Stimulated activated CD4-positive, alpha-beta T cell treated with anti-CD3 and anti-CD28 coated beads, TNF-alpha, amount 100 ng/mL, for 24 hours (primary cell): ENCODE measurements around the gene FES.
"Not testable (repeated sequence)": the region's sequence is repeated elsewhere in the genome, so short reads cannot be mapped to it uniquely, and the experiment has no call there.

Experiments
- DNase-seq, 3 experiments: peaks; one replicate each; pipeline ENCODE4 v3.0.0-alpha.2; 2020; ENCODE audit warnings: low read depth in 3 of 3

The FES gene

DNA sequence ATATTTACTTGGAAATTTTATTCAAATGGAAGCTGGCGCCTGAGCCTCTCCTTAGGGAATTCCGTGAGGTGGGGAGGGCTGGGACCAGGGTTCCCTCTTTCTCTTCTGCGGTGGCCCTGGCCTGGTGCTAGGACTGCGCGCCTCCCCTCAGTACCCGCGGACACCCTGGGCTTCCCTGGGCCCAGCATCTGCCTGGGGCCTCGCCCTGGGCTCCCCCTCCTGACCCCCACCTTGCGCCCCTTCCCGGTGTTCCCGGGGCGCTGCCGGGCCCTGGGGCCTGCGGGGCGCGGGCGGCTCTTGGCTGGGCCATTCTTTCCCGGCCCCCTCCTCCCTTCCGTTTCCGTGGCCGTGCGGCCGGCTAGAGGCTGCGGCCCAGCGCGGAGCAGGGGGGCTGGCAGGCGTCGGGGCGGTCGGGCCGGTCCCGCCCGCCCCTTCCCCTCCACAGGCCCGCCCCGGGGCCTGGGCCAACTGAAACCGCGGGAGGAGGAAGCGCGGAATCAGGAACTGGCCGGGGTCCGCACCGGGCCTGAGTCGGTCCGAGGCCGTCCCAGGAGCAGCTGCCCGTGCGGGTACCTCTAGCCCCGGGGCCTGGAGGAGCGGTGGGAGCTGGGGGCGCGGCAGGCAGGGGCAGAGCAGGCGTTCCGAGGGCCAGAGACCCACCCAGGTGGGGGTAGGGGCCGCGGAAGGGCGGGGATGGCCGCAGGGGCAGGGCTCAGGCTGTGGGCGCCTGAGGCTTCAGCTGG is at the start of gene FES:
Gene FES (plus strand): TSS at position 529 of the 743 bp plus-strand sequence. CDS start 542 bp downstream, outside the sequence.
- no peak for DNase-seq

DNA sequence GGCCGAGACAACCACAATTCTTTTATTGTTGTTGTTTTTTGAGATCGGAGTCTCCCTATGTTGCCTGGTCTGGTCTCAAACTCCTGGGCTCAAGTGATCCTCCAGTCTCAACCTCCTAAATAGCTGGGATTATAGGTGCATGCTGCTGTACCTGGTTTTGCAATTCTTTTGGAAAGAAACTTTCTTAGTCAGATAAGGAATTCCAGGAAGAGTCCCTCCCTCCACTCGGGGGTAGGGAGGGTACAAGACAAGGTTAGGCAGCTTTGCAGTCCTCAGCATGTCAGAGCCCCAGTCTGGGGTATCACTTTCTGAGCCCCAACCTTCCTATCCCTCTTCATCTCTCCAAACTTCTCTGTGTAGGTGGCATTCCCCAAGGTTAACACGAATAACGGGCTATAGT is 49.7 kb upstream of the FES start:
- DNase-seq, result no peak

DNA sequence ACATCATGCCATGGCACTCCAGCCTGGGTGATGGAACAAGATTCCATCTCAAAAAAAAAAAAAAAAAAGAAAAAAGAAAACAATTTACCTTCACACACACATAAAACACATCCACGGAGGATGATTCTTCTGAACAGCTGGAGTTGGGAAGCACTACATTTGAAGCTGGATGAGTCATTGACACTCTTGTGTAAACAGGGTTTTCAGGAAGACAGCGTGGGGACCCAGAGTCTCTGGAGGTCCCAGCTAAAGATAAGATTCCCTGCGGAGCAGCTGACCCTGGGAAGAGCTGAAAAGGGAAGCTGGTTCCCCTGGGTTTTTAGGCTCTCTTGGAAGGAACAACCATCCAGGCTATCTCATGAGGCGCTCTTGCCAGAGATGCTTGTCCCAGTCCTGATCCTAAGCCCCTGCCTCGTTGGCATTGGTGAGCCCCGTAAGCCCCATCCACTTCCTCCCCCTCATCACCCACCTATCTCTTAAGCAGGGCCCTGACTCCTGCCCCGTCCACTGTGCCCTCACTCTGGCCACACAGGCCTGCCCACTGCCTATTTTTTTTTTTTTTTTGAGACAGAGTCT is 47.9 kb upstream of the FES start:
- DNase-seq, result no peak

DNA sequence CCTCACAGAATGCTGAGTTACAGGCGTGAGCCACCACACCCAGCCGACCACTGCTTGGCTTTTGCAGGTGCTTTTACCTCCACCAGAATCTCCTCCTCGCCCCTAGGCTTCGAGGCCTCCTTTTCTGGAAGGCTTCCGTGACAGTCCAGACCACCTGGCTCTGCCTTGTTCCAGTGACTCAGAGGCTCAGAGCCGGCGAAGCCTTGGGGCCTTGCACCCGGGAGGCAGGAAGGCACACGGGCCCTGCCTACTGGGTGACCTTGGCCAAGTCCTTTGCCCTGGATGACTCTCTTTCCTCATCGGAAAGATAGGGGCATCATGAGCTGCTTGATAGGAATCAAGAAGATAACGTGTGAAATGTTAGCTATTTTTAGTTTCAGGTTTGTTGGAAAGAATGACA is 47.2 kb upstream of the FES start:
- DNase-seq, result peak in 1 of 3 experiments; percentile 67

DNA sequence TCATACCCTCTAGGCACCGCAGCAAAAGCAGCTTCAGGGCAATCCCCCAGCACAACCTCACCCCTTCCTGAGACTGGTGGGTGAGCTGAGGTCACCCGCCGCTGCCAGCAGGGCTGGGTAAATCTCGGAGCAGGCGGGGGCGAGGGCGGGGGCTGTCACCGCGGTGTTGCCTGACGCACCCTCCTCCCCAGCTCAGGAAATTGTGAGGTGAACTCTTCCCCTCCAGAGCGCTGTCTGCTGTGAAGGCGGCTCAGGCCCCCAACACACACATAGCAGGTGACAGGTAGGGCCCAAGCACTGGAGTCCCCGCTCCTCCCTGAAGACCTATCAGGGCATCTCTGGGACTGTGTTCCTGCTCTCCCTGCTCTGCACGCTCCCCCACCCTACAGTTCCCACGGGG is 46.2 kb upstream of the FES start:
- peak; percentile 62 to 89 (median 67) for DNase-seq

DNA sequence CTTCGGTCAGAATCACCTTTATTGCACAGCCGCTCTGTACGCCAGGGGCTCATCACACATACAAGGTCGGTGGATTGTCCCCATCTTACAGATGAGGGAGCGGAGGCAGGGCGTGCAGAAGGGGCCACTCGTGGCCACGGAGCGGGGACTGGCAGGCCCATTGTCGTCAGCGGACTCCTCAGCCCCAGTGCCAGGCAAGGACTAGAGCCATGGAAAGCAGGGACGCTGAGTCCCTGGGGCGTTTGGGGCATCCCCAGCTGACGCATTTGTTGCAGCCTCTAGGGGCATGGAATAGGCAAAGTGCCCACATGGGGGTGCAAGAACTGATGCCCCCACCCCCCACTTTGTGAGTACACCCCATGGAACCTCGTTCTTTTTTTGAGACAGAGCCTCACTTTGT is 45.8 kb upstream of the FES start:
- DNase-seq, result no peak

DNA sequence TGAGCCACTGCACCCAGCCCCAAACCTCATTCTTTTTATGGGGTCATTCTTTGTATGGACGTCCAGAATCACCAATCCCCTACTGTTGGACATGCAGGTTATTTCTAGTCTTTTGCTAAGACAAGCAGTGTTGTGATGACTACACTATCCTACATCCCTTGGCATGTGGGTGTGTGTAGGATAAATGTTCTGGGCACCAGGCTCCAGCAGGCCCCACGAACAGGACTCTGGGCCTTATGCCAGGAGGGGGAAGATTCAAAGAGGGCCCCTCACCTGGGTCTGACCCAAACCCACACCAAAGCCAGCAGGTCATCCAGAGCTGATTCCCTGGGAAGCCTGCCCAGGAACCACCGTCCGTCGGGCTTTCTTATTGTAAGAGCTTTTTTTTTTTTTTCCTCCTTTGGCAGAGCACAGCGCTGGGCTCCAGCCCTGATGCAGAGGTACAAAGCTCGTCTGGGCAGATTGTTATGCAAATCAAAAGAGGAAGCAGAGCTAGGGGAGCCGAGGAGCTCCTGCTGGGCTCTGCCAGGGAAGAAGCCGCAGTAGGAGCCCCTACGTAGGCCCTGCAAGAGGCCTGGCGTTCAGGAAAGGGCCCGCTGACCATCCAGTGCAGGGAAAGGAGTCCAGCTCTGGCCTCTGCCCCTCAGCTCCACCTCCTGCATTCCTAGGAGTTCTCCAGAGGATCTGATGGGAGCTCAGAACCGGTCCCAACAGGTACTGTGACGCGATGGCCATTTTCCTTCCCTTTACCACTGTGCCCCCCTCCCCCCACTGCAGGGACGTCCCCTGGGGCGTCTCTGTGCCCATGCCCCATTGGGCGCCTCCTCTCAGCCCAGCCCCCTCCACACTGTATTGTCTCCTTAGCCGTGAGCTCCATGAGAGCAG is 44.9 kb upstream of the FES start:
- no peak for DNase-seq

DNA sequence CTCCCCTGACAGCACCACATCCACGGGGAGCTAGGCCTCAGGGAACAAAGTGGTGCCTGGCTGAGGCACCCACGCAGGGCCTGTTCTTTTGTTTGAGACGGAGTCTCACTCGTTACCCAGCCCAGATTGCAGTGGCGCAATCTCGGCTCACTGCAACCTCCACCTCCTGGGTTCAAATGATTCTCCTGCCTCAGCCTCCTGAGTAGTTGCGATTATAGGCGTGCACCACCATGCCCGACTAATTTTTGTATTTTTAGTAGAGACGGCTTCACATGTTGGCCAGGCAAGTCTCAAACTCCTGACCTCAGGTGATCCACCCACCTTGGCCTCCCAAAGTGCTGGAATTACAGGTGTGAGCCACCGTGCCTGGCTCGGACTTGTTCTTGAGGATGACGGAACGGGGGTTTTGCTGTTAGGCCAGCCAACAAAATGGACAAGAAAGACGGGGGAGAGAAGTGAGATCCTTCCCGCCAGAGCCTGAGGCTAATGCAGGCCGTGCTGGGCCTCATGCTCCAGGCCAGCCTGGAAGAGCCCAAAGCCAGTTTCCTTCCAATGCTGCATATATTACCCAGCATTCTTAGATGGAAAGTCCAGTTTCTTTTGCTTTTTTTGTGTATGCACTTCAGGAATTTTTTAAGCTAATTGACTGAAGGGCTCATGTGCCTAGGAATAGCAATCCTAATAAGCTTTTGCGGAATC is 44.0 kb upstream of the FES start:
- DNase-seq, result no peak

DNA sequence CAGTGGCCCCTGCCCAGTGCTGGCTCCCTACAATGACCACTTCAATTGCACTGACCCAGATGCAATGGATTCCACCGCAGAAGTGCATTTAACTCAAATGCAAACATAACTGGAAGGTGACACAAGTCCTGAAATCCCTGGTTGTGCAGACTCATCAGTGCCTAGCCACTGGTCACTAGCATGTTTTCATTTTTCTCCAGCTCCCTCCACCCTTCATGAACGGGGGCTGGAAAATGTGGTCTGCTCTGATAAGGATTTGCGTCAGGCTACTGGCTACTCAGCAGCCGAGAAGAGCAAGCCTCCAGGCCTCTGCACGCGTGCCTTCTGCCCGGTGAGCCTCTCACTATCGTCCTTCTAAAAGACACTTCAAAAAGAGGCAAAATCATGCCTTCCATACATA is 43.4 kb upstream of the FES start:
- DNase-seq, result no peak

DNA sequence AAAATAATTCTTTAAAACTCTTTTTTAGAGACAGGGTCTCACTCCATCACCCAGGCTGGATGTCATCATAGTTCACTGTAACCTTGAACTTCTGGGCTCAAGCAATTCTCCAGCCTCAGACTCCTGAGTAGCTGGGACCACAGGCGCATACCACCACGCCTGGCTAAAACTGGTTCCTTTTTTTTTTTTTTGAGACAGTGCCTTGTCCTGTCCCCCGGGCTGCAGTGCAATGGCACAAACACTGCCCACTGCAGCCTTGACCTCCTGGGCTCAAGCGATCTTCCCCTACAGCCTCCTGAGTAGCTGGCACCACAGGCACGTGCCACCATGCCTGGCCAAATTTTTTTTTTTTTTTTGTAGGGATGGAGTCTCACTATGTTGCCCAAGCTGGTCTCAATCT is 39.6 kb upstream of the FES start:
- DNase-seq, result no peak

DNA sequence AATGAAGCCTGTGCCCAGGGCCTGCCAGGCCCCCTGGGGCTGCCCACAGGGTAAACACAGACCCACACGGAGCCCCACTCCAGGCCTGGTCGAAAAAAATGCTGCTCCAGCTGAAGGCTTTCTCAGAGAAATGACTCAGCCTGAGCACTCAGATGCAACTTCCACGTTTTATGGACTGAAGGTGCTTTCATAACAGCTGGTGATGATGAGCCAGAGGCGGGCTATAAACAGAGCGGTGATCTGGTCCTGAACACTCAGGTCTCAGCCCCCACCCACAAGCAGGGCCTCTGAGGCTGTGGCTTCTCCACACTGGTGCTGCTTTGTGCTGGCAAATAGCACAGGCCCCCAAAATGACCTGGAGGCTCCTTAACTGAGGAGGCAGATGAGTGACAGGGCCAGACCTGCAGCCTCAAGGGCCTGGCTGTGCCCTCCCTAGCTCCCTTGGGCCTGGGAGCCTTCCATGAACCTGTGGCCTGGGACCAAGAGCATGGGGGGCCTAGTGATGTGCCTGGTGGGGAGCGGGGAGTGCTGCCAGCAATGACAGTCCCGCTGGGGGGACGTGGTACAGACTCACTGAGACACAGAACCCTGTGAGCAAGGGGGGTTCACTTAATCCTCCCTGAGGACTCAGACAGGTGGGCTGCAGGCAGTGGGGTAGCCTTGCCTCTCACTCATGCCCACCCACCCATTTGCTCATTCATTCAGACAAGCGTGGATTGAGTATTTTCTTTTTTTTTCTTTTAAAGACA is 38.9 kb upstream of the FES start:
- DNase-seq, result no peak

DNA sequence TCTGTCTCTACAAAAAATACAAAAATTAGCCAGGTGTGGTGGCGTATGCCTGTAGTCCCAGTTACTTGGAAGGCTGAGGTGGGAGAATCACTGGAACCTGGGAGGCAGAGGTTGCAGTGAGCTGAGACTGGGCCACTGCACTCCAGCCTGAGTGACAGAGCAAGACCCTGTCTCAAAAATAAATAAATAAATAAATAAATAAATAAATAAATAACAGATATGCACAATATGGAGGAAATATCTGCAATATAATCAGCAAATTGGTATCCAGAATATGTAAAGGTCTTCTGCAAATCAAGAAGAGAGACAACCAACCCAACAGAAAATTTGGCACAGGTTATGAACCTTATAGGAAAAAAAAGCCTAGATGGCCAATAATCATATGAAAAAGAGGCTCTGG is 34.9 kb upstream of the FES start:
- not testable (repeated sequence) for DNase-seq

DNA sequence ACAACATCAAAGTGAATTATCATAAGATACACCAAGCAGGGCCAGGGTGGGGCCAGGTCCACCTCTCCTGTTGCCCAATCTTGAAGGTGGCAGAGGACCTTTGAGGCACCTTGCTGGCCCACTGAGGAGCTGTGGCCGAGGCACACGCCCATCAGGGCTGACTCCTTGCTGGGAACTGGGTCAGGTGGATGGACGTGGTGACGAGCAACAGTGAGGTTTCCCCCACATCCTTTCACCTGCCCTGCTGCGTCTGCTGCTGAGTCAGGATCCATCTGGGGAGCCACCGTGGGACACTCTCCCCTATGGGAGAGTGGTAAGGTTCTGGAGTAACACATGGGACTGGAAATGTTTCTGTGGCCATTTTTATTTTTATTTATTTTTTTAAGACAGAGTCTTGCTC is 33.2 kb upstream of the FES start:
- no peak for DNase-seq

DNA sequence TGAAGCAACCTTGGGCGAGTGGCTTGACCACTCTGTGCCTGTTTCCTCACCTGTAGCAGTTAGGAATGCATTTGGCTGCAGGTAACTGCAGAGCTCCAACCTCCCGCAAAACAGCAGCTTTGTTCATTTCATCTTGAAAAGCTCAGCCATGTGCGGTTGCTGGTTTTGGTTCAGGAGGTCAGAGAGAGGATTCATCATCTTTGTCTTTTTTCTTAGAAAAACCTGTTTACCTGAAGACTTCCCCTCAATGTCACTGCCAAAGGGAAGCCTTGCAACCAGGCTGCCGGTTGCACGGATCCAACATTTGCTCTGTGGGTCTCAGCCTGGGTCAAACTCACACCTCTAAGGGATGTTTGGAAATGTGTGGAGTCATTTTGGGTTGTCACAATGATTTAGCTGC is 32.4 kb upstream of the FES start:
- no peak for DNase-seq

DNA sequence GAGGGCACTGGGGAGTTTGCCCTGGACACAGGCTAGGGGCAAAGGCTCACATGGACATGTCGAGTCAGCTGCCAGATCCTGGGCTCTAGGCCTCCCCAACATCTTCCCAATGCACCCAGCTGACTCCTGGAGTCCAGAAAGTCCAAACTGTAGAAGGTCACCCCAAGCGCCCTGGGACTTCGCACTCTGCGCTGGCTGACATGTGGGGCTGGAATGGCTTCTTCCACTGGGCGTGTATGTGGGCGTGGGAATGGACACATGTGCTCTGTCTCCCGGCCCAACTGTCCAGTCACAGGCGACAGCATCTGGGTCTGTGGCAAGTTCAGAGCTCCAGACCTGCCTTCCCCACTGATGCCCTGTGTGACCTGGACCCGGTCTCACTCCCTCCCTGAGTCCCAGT is 29.2 kb upstream of the FES start:
- DNase-seq, result no peak

DNA sequence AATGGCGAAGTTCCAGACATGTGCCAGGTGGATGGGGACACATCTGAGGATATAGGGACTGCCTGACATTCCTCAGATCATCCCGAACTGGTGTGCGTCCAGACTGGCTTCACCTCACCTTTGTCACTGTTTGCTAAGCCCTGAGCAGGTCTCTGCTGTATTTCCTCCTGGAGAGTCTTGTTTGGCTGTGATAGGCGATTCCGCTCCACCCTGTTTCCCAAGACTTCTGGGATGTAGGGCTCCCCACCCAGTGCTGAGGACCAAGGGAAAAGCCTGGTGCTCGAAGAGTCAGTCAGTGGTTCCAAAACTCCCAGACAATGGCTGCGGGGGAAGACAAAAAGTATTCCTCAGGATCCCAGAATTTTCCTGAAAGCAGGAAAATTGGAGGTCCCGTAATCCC is 27.0 kb upstream of the FES start:
- no peak for DNase-seq

DNA sequence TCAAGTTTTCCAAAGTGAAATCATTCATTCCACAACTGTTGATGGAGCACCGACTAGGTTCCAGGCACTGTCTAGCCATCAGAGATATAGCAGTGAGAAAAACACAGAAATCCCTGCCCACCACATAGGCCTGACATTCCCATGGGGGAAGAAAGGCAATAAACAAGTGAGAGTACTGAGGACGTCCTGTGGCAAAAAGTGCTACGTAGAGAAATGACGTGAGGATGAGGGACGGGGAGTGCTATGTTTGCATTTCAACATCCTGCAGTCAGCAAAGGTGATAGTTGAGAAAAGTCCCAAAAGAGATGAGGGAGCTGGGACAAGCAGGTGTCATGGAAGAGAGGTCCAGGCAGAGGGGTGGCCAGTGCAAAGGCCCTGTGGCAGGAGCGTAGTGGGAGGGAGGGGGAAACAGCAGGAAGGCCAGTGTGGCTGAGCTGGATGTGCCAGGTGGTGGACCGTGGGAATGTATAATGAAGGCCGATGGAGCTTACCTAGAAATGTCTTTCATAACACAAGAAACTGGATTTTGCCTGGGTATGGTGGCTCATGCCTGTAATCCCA is 26.3 kb upstream of the FES start:
- DNase-seq, result no peak

DNA sequence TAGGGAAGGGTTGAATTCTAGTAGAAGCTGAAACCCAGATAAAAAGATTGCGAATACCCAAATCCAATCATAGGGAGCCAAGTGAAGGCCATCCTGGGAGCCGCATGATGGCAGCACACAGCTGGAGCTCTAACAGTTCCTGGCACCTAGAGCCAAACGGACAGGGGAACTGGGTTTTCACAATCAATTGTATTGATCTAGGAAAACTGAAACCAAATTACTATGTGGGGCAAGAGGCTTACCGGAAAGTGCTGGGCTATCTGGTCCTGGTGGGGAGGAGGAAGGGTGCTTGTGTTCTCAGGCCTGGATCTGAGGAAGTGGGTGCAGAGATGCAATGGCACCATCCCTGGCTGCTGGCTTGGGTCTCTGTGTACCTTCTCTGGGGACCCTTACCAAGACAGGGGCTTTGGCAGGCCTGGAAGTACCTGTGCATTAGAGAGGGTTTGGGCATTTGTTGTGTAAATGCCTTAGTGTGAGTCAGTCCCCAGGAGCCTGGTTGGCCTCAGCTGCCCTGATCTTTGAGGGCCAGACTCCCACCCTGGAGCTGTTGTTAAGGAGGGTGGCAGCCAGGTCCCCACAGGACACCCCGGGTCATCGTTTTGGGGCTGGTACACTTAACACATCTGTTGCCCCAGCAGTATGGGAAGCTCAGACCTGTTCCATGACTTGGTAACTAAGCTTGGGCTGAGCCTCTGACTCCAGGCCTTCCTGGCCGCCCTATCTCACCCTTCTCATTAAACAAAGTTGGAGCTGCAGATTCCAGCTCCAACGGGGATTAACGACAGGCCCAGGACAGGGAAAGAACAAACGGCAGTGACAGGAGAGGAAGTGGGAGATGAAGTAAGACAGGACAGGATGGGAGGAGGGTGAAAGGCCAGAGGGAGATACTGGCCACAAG is 24.8 kb upstream of the FES start:
- DNase-seq, result no peak

DNA sequence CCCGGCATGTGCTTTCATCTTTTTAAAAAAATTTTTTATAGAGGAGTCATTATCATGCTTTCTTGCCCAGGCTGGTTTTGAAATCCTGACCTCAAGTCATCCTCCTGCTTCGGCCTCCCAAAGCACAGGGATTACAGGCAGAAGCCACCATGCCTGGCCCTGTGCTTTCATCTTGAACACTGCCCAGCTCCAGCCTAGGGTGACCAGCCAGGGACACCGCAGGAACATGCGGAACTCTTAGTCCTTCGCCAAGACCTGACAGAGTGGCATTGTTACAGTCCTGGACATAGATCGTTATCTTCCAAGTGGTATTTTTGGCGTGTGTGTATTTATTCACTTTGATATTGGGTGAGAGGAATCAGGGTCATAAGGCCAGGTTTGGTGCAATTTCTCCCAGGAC is 23.9 kb upstream of the FES start:
- DNase-seq, result no peak
